GM12891 (cell line): ENCODE results near the gene ZDHHC14.

Experiments used
- POLR2A ChIP-seq: IDR thresholded peaks from 2 replicates; pipeline ENCODE4 v1.6.1; 2011; ENCODE audit warnings: low read depth, low read length, control low read depth
- POLR2AphosphoS5 ChIP-seq: IDR thresholded peaks from 2 replicates; pipeline ENCODE4 v1.6.1; 2011; ENCODE audit warnings: low read depth, low read length, control low read depth
- SPI1 ChIP-seq: IDR thresholded peaks from 2 replicates; pipeline ENCODE4 v1.6.1; 2011; ENCODE audit warnings: low read depth, low read length, control low read depth
- TAF1 ChIP-seq: IDR thresholded peaks from 2 replicates; pipeline ENCODE4 v1.6.1; 2011; ENCODE audit warnings: low read depth, low read length, control low read depth

DNA sequence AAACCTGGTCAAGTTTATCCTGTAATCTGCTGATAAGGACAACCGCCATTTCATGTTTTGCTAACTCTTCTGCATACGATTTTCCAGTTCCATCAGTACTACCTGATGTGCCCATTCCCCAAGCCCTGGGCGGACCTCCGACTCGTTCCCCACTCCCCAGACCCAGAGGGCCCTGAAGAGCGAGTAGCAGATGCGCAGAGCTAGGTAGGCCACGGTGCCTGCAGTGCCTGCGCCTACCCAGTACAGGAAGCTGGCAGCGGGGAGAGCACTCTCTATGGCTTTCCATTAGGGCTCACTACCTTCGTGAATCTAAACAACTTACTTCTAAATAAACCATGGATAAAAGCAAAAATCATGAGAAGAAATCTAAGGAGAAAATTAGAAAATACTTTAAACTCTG, 14.3 kb upstream of the ZDHHC14 start:
- TF ChIP-seq POLR2AphosphoS5 (no peak), TAF1 (no peak), POLR2A (no peak), SPI1 (no peak)
